ENCODE measurements around the gene SELENOI.

The SELENOI gene

GRCh38 chr2:26412091-26412673 is 66.2 kb downstream of the SELENOI start:
- no peak for DNase-seq (ENCODE audit: low spot score)

- no peak for DNase-seq (ENCODE audit: low spot score)
These were observed 68.4 kb downstream of the SELENOI start for GRCh38 chr2:26414311-26414710.

- no peak for DNase-seq (ENCODE audit: low spot score)
These were observed 76.0 kb downstream of the SELENOI start for GRCh38 chr2:26421961-26422360.

GRCh38 chr2:26422947-26423629 is 77.1 kb downstream of the SELENOI start:
- no peak for DNase-seq (ENCODE audit: low spot score)

GRCh38 chr2:26423750-26424149 is 77.8 kb downstream of the SELENOI start:
- no peak for DNase-seq (ENCODE audit: low spot score)

- no peak for DNase-seq (ENCODE audit: low spot score)
These were observed 78.3 kb downstream of the SELENOI start for GRCh38 chr2:26424221-26424620.

GRCh38 chr2:26428846-26429245 is 82.9 kb downstream of the SELENOI start:
- DNase-seq (ENCODE audit: low spot score), result no peak

- no peak for DNase-seq (ENCODE audit: low spot score)
These were observed 84.0 kb downstream of the SELENOI start for GRCh38 chr2:26429779-26430578.

GRCh38 chr2:26430826-26431225 is 84.9 kb downstream of the SELENOI start:
- DNase-seq (ENCODE audit: low spot score), result no peak

- DNase-seq (ENCODE audit: low spot score), result no peak
These were observed 86.4 kb downstream of the SELENOI start for GRCh38 chr2:26432363-26432762.

- DNase-seq (ENCODE audit: low spot score), result no peak
These were observed 86.9 kb downstream of the SELENOI start for GRCh38 chr2:26432859-26433258.

- no peak for DNase-seq (ENCODE audit: low spot score)
These were observed 89.2 kb downstream of the SELENOI start for GRCh38 chr2:26435106-26435505.

- DNase-seq (ENCODE audit: low spot score), result no peak
These were observed 92.6 kb downstream of the SELENOI start for GRCh38 chr2:26438526-26438925.

GRCh38 chr2:26438926-26439325 is 93.0 kb downstream of the SELENOI start:
- no peak for DNase-seq (ENCODE audit: low spot score)

- no peak for DNase-seq (ENCODE audit: low spot score)
These were observed 96.4 kb downstream of the SELENOI start for GRCh38 chr2:26442301-26442700.

- no peak for DNase-seq (ENCODE audit: low spot score)
These were observed 96.8 kb downstream of the SELENOI start for GRCh38 chr2:26442707-26443106.

- DNase-seq (ENCODE audit: low spot score), result no peak
These were observed 98.3 kb downstream of the SELENOI start for GRCh38 chr2:26444236-26444635.
